HEK293T (cell line): ENCODE measurements around the gene MAST4.

Experiments used
- ARNT ChIP-seq: fragments of 450-650 bp; IDR thresholded peaks from 2 replicates; pipeline ENCODE4 v1.6.1; 2017; ENCODE audit warnings: mild to moderate bottlenecking
- BHLHE40 ChIP-seq: fragments of 450-650 bp; IDR thresholded peaks from 2 replicates; pipeline ENCODE4 v1.6.1; 2016; ENCODE audit warnings: mild to moderate bottlenecking, moderate library complexity, borderline replicate concordance
- CTBP1 ChIP-seq: fragments of 450-650 bp; IDR thresholded peaks from 2 replicates; pipeline ENCODE4 v1.6.1; 2016; ENCODE audit warnings: borderline replicate concordance
- ELF4 ChIP-seq: fragments of 450-650 bp; IDR thresholded peaks from 2 replicates; pipeline ENCODE4 v1.6.1; 2017; ENCODE audit warnings: antibody characterized with exemption
- FOXA1 ChIP-seq: fragments of 450-650 bp; IDR thresholded peaks from 2 replicates; pipeline ENCODE4 v1.6.1; 2016; ENCODE audit warnings: mild to moderate bottlenecking
- FOXM1 ChIP-seq: fragments of 450-650 bp; IDR thresholded peaks from 2 replicates; pipeline ENCODE4 v1.6.1; 2017; ENCODE audit warnings: mild to moderate bottlenecking, borderline replicate concordance
- HDGF ChIP-seq: fragments of 450-650 bp; IDR thresholded peaks from 2 replicates; pipeline ENCODE4 v1.6.1; 2017; ENCODE audit warnings: antibody characterized with exemption, borderline replicate concordance
- L3MBTL2 ChIP-seq: fragments of 450-650 bp; conservative IDR thresholded peaks from 2 replicates; pipeline ENCODE4 v1.6.1; 2016; ENCODE audit warnings: mild to moderate bottlenecking
- LEF1 ChIP-seq: fragments of 450-650 bp; IDR thresholded peaks from 2 replicates; pipeline ENCODE4 v1.6.1; 2017; ENCODE audit warnings: mild to moderate bottlenecking, borderline replicate concordance
- NFRKB ChIP-seq: fragments of 450-650 bp; IDR thresholded peaks from 2 replicates; pipeline ENCODE4 v1.6.1; 2016; ENCODE audit warnings: mild to moderate bottlenecking, moderate library complexity
- PKNOX1 ChIP-seq: fragments of 450-650 bp; IDR thresholded peaks from 2 replicates; pipeline ENCODE4 v1.6.1; 2016
- SUZ12 ChIP-seq: fragments of 450-650 bp; IDR thresholded peaks from 2 replicates; pipeline ENCODE4 v1.6.1; 2016; ENCODE audit warnings: mild to moderate bottlenecking
- TARDBP ChIP-seq: fragments of 450-650 bp; IDR thresholded peaks from 2 replicates; pipeline ENCODE4 v1.6.1; 2016
- ZNF384 ChIP-seq: fragments of 450-650 bp; IDR thresholded peaks from 2 replicates; pipeline ENCODE4 v1.6.1; 2016

GRCh38 chr5:66828548-66829357, 232.6 kb downstream of the MAST4 start:
- TF ChIP-seq ZNF384 (no peak), CTBP1 (no peak), TARDBP (no peak), PKNOX1 (no peak), FOXA1 (no peak), ELF4 (no peak), L3MBTL2 (peak; percentile 46), LEF1 (no peak), BHLHE40 (no peak), HDGF (no peak), NFRKB (no peak), FOXM1 (no peak), ARNT (no peak), SUZ12 (no peak)
